Transverse colon (tissue), 4 donors: ENCODE measurements around the gene PODNL1. TPM values are rescaled to one million over a fixed set of nuclear protein-coding genes. Genes with fewer than 3 reads are reported as not detected.
"Not testable (repeated sequence)": the region's sequence is repeated elsewhere in the genome, so short reads cannot be mapped to it uniquely, and the experiment has no call there.

ENCODE experiments used
- DNase-seq: peaks from one replicate; pipeline ENCODE4 v3.0.0-alpha.2; 2019
- H3K27ac ChIP-seq, 4 donors: fragments of 200-600 bp; sonication (generic); 2 replicates each; pipeline ENCODE4 v1.5.1; 2016 to 2018; ENCODE audit warnings: inconsistent platforms in 4 of 4
- H3K27me3 ChIP-seq: fragments of 200-600 bp; sonication (generic); 2 replicates; pipeline ENCODE4 v1.5.1; 2017; ENCODE audit warnings: inconsistent platforms
- H3K36me3 ChIP-seq, 4 donors: fragments of 200-600 bp; sonication (generic); 2 replicates each; pipeline ENCODE4 v1.5.1; 2017 to 2019; ENCODE audit warnings: inconsistent platforms in 4 of 4
- H3K4me1 ChIP-seq, 4 donors: fragments of 200-600 bp; sonication (generic); 2 replicates each; pipeline ENCODE4 v1.5.1; 2017 to 2020; ENCODE audit warnings: inconsistent platforms in 4 of 4
- H3K4me3 ChIP-seq, 4 donors: fragments of 200-600 bp; sonication (generic); 1 replicate in 1 of 4; 2 replicates in 3 of 4; pipeline versions ENCODE4 v1.5.1 to v1.6.1; 2017 to 2019; ENCODE audit warnings: inconsistent platforms in 4 of 4
- H3K9me3 ChIP-seq, 2 donors: fragments of 200-600 bp; sonication (generic); 2 replicates each; pipeline ENCODE4 v1.5.1; 2017 to 2019; ENCODE audit warnings: inconsistent platforms in 2 of 2
- CTCF ChIP-seq, 5 experiments: fragments of 200-600 bp in 3 of 5; fragments of 450-650 bp in 2 of 5; sonication (generic) in 3 of 5; IDR thresholded peaks; 1 replicate in 2 of 5; 2 replicates in 3 of 5; pipeline ENCODE4 v1.5.1; 2016 to 2017; ENCODE audit warnings: antibody characterized with exemption in 5 of 5, inconsistent platforms in 3 of 5, mild to moderate bottlenecking in 2 of 5, moderate library complexity in 1 of 5
- EP300 ChIP-seq: sonication (generic); formaldehyde crosslinking; IDR thresholded peaks from one replicate; pipeline ENCODE4 v1.6.1; 2017; ENCODE audit warnings: antibody characterized with exemption, low read depth
- POLR2A ChIP-seq: fragments of 450-650 bp; IDR thresholded peaks from one replicate; pipeline ENCODE4 v1.6.1; 2016; ENCODE audit warnings: antibody characterized with exemption, mild to moderate bottlenecking, moderate library complexity
- POLR2AphosphoS5 ChIP-seq, 3 donors: sonication (generic); formaldehyde crosslinking; IDR thresholded peaks; one replicate each; pipeline ENCODE4 v1.6.1; 2016; ENCODE audit warnings: antibody characterized with exemption in 3 of 3
- WGBS, 2 donors: methylation state at CpG; one replicate each; pipeline ENCODE4 v1.1.5; 2018; ENCODE audit warnings: low coverage in 1 of 2; 5-methylcytosine and 5-hydroxymethylcytosine counted together
- in situ Hi-C, 4 donors: fragments of 200-750 bp; cut with MboI; loops; one replicate each; pipeline versions ENCODE4 v1.15.0 to v1.15.1; 2017; ENCODE audit warnings: low sequenced_read_pairs in 3 of 4, low pct_ligation_motif_present in 1 of 4, low pct_unique_long_range_greater_than_20kb in 1 of 4
- intact Hi-C: fragments of 100-400 bp; cut with DNase I; formaldehyde crosslinking; loops from one replicate; pipeline ENCODE4 v1.15.1; 2023; ENCODE audit warnings: low total_unique reads
- total RNA-seq, 4 donors: library from RNA; depleted of rRNA; stranded (reverse); fragments of >200 nt; gene quantifications; one replicate each; pipeline ENCODE4 v1.1.0, GENCODE V29; 2016

PODNL1 gene
- total RNA-seq, 4 donors from 2014 or later: 3.0 to 15.3 (median 3.2) TPM

DNA sequence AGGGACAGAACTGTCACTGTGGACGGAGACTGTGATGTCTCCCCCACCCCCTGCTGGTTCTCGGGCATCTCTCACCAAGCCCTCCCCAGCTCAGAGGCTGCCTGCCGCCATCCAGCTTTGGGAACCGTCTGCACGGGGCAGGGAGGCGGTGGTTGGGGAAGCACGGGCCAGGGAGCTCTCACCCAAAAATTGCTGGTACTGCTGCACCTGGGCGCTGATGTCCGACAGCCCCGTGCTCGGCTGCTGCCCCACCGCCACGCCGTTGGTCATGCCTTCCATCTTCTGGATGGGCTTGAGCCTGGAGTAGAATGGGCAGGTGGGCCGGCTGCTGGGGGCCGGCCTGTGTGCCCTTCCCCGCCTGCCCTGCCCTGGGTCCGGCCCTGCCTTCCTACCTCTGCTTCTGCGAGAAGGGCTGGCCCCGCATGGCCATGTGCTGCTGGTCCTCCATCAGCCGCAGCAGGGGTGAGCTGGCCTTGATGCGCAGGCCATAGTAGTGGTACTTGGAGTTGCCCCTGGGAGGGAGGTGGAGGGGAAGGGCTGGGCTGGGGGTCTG lies 30.2 kb upstream of the PODNL1 start:
- no peaks in the 10 kb centered on the region for H3K27me3 ChIP-seq
- H3K36me3 ChIP-seq: peaks cover 0 to 15% (median 5%) of the 10 kb centered on the region in 4 donors
- H3K4me3 ChIP-seq: no peak overlapping the region
- TF ChIP-seq POLR2AphosphoS5 (IDR thresholded peaks at IDR 0.05) (no peak), CTCF (IDR thresholded peaks at IDR 0.05) (no peak), POLR2A (no peak), EP300 (no peak)
- intact Hi-C loops (no loop called here), in situ Hi-C loops (no loop called here)
- H3K4me1 ChIP-seq: no peaks in the 10 kb centered on the region
- H3K9me3 ChIP-seq: no peaks in the 10 kb centered on the region
- 91% methylated on average over 21 of the region's 22 CpGs; no CpG with 5 or more reads in 1 of the 2 donors for WGBS, 2 donors
- DNase-seq: no peak
- no peak overlapping the region for H3K27ac ChIP-seq

DNA sequence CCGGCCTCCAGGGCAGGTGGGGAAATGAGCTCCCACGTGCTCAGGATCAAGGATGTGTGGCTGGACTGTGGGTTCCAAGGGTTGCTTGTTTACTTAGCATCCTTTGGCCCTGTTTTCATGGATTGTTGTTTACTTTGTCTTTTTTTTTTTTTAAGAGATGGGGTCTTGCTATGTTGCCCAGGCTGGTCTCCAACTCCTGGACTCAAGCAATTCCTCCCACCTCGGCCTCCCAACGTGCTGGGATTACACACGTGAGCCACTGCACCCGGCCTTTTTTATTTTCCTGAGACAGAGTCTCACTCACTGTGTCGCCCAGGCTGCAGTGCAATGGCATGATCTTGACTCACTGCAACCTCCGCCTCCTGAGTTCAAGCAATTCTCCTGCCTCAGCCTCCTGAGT lies 29.0 kb upstream of the PODNL1 start:
- in situ Hi-C loops: not testable (repeated sequence)
- WGBS, 2 donors: 84 to 96% methylated on average over 7 to 8 of the region's 8 CpGs
- peaks cover 0 to 15% (median 5%) of the 10 kb centered on the region in 4 donors for H3K36me3 ChIP-seq

GRCh38 chr19:13966684-13967128 lies 28.5 kb upstream of the PODNL1 start:
- DNase-seq: no peak
- H3K27ac ChIP-seq: no peak overlapping the region
- intact Hi-C loops: no loop called here
- no peaks in the 10 kb centered on the region for H3K9me3 ChIP-seq
- in situ Hi-C loops: no loop called here
- peaks cover 0 to 15% (median 5%) of the 10 kb centered on the region in 4 donors for H3K36me3 ChIP-seq
- no peaks in the 10 kb centered on the region for H3K4me1 ChIP-seq
- no peak for TF ChIP-seq CTCF (IDR thresholded peaks at IDR 0.05)
- no peak for TF ChIP-seq POLR2A
- TF ChIP-seq EP300: no peak
- no peak for TF ChIP-seq POLR2AphosphoS5 (IDR thresholded peaks at IDR 0.05)
- no peaks in the 10 kb centered on the region for H3K27me3 ChIP-seq
- H3K4me3 ChIP-seq: no peak overlapping the region
- WGBS, 2 donors: 98% methylated on average over 6 of the region's 14 CpGs; no CpG with 5 or more reads in 1 of the 2 donors

More for the DNA sequence above, 29.0 kb upstream of the PODNL1 start:
- H3K4me3 ChIP-seq, H3K9me3 ChIP-seq, H3K27ac ChIP-seq, DNase-seq, H3K4me1 ChIP-seq, intact Hi-C loops, H3K27me3 ChIP-seq: not testable (repeated sequence)

GRCh38 chr19:13965926-13966683 lies 27.9 kb upstream of the PODNL1 start:
- TF ChIP-seq POLR2A (no peak), CTCF (IDR thresholded peaks at IDR 0.05) (no peak), EP300 (no peak), POLR2AphosphoS5 (IDR thresholded peaks at IDR 0.05) (no peak)
- Histone ChIP-seq H3K4me3 (no peak overlapping the region), H3K36me3 (peaks cover 0 to 15% (median 5%) of the 10 kb centered on the region in 4 donors), H3K27ac (no peak overlapping the region), H3K27me3 (no peaks in the 10 kb centered on the region), H3K4me1 (no peaks in the 10 kb centered on the region), H3K9me3 (no peaks in the 10 kb centered on the region)
- intact Hi-C loops: no loop called here
- no peak for DNase-seq
- in situ Hi-C loops: no loop called here
- 91% methylated on average over 17 of the region's 20 CpGs; no CpG with 5 or more reads in 1 of the 2 donors for WGBS, 2 donors
